Glutamatergic neuron (in vitro differentiated cells): ENCODE data around the gene BMPR1A. TPM values are rescaled to one million over a fixed set of nuclear protein-coding genes. Genes with fewer than 3 reads are reported as not detected.
"Not testable (repeated sequence)": the region's sequence is repeated elsewhere in the genome, so short reads cannot be mapped to it uniquely, and the experiment has no call there.

ENCODE experiments used
- DNase-seq: peaks from one replicate; pipeline ENCODE4 v3.0.0; 2022
- H3K27ac Mint-ChIP-seq: one replicate; pipeline ENCODE4 v1.8.0; 2020; ENCODE audit warnings: mild to moderate bottlenecking, mixed read lengths, inconsistent platforms; ENCODE audit not compliant: unreplicated experiment
- H3K27me3 Mint-ChIP-seq: one replicate; pipeline ENCODE4 v1.8.0; 2020; ENCODE audit warnings: mild to moderate bottlenecking, moderate library complexity, mixed read lengths, inconsistent platforms; ENCODE audit not compliant: unreplicated experiment
- H3K36me3 Mint-ChIP-seq: one replicate; pipeline ENCODE4 v1.8.0; 2020; ENCODE audit warnings: mild to moderate bottlenecking, mixed read lengths, inconsistent platforms; ENCODE audit not compliant: unreplicated experiment
- H3K4me1 Mint-ChIP-seq: one replicate; pipeline ENCODE4 v1.8.0; 2020; ENCODE audit warnings: mild to moderate bottlenecking, low read depth, mixed read lengths, inconsistent platforms; ENCODE audit not compliant: unreplicated experiment
- H3K4me3 Mint-ChIP-seq: one replicate; pipeline ENCODE4 v1.8.0; 2020; ENCODE audit warnings: mild to moderate bottlenecking, mixed read lengths, inconsistent platforms; ENCODE audit not compliant: unreplicated experiment
- H3K9me3 Mint-ChIP-seq: one replicate; pipeline ENCODE4 v1.8.0; 2020; ENCODE audit warnings: mild to moderate bottlenecking, moderate library complexity, mixed read lengths, inconsistent platforms; ENCODE audit not compliant: unreplicated experiment
- CTCF ChIP-seq: fragments of 200-600 bp; sonication (generic); IDR thresholded peaks from one replicate; pipeline ENCODE4 v1.5.0; 2021; ENCODE audit not compliant: partially characterized antibody, unreplicated experiment
- total RNA-seq: library from RNA; stranded (reverse); fragmentation: NEBNext Ultra II Directional; extraction: Animal tissue kit (Norgen Biotek cat#: 25700); gene quantifications from one replicate; pipeline ENCODE4 v1.2.1, GENCODE V29; 2021; ENCODE audit not compliant: unreplicated experiment

Gene BMPR1A
- total RNA-seq, 1 donor from 2014 or later = 27.7 TPM

GRCh38 chr10:86979977-86980448, 223.6 kb downstream of the BMPR1A start:
- TF ChIP-seq CTCF = no peak
- H3K27ac Mint-ChIP-seq = no peak overlapping the region

GRCh38 chr10:86981020-86981419, 224.6 kb downstream of the BMPR1A start:
- not testable (repeated sequence) for H3K9me3 Mint-ChIP-seq, H3K4me3 Mint-ChIP-seq, H3K27me3 Mint-ChIP-seq, DNase-seq, H3K36me3 Mint-ChIP-seq, H3K4me1 Mint-ChIP-seq, H3K27ac Mint-ChIP-seq

More at GRCh38 chr10:86979977-86980448, 223.6 kb downstream of the BMPR1A start:
- DNase-seq = no peak
- no peaks in the 10 kb centered on the region for H3K36me3 Mint-ChIP-seq
- peaks cover 2% of the 10 kb centered on the region for H3K9me3 Mint-ChIP-seq
- H3K4me1 Mint-ChIP-seq = peaks cover 3% of the 10 kb centered on the region
- peaks cover 4% of the 10 kb centered on the region for H3K27me3 Mint-ChIP-seq
- H3K4me3 Mint-ChIP-seq = no peak overlapping the region

- no peak overlapping the region for H3K27ac Mint-ChIP-seq
- peaks cover 4% of the 10 kb centered on the region for H3K27me3 Mint-ChIP-seq
- no peak overlapping the region for H3K4me3 Mint-ChIP-seq
- no peaks in the 10 kb centered on the region for H3K36me3 Mint-ChIP-seq
- H3K4me1 Mint-ChIP-seq = peaks cover 3% of the 10 kb centered on the region
- no peak for DNase-seq
- H3K9me3 Mint-ChIP-seq = peaks cover 3% of the 10 kb centered on the region
- no peak for TF ChIP-seq CTCF
Observed at GRCh38 chr10:86981716-86982115, 225.3 kb downstream of the BMPR1A start.

Other genes starting within 250 kb of the BMPR1A start
- 33.4 TPM for gene WAPL, start 234.8 kb upstream of the BMPR1A start, total RNA-seq
- not detected for gene OPN4, start 102.1 kb upstream of the BMPR1A start, total RNA-seq
- gene LDB3, start 88.1 kb upstream of the BMPR1A start, total RNA-seq = 92.0 TPM
- gene MMRN2, start 201.0 kb downstream of the BMPR1A start, total RNA-seq = 5.4 TPM
- gene SNCG, start 202.0 kb downstream of the BMPR1A start, total RNA-seq = 431 TPM
- gene ADIRF, start 211.9 kb downstream of the BMPR1A start, total RNA-seq = not detected